ENCODE measurements around the gene ARHGEF1.
"Not testable (repeated sequence)": the region's sequence is repeated elsewhere in the genome, so short reads cannot be mapped to it uniquely, and the experiment has no call there.

ARHGEF1 gene

GRCh38 chr19:41933693-41934426 is 50.9 kb downstream of the ARHGEF1 start:
- no peak for DNase-seq

DNA sequence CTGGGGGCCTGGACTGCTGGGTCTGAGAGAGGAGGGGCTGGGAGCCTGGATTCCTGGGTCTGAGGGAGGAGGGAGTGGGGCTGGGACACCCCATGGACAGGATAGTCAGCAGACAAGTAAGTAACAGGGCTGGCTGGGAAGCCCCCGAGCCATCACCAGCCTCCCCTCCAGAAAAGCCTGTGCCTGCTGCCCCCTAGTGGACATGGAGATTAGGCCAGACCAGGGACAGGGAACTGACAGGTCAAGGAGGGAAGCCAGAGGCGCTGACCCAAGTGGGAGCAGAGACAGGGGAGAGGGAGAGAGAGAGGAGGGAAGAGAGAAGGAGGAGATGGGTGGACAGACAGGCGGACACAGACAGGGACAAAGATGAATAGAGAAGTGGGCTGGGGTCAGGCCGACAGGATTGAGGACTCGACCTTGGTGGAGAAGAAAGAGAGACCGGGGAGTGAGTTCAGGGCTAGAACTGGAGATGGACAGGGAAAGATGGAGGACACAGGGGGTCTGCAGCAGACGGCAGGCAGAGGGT is 51.9 kb downstream of the ARHGEF1 start:
- peak; percentile 90 for DNase-seq

GRCh38 chr19:41935760-41936415 is 52.9 kb downstream of the ARHGEF1 start:
- no peak for DNase-seq

DNA sequence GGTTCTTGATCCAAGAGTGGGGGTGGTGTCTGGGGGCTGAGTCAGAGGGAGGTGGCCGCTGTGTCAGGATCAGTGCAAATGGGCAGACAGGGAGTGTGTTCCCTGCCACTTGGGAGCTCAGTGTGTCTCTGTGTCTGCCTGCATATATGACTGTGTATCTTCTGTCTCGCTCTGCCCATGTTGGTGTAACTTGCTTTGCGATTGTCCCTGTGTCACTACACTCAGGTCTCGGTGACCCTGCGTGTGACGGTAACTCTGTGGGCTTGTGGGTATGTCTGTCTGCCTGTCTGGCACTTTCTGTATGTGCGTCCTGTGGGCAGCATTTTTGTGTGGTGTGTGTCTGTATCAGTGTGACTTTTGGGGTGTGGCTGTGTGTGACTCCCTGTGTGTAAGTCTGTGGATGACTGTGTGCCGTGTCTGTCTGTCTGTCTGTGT is 53.4 kb downstream of the ARHGEF1 start:
- DNase-seq: no peak

DNA sequence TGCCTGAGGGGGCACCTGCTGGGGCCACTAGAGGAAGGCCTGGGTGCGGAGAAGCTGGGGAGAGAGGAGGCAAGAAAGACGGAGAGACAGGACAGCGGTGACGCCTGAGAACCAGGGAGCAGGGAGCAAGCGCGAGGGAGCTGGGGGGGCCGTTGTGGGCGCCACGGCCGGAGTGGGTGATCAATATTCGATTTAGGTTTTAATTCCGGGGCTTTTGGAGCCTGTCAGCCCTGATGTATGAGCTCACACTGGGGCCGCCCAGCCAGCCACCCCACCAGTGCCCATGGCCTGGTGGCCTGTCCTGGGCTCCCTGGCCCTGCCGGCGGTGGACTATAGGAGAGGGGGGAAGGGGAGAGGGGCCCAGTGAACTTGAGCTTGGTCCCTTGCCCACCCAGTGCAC is 54.0 kb downstream of the ARHGEF1 start:
- no peak for DNase-seq

- DNase-seq: no peak
These were observed 54.8 kb downstream of the ARHGEF1 start for GRCh38 chr19:41937525-41938468.

- not testable (repeated sequence) for DNase-seq
These were observed 56.2 kb downstream of the ARHGEF1 start for GRCh38 chr19:41939209-41939608.

GRCh38 chr19:41939861-41940730 is 57.1 kb downstream of the ARHGEF1 start:
- DNase-seq: peak; percentile 82

DNA sequence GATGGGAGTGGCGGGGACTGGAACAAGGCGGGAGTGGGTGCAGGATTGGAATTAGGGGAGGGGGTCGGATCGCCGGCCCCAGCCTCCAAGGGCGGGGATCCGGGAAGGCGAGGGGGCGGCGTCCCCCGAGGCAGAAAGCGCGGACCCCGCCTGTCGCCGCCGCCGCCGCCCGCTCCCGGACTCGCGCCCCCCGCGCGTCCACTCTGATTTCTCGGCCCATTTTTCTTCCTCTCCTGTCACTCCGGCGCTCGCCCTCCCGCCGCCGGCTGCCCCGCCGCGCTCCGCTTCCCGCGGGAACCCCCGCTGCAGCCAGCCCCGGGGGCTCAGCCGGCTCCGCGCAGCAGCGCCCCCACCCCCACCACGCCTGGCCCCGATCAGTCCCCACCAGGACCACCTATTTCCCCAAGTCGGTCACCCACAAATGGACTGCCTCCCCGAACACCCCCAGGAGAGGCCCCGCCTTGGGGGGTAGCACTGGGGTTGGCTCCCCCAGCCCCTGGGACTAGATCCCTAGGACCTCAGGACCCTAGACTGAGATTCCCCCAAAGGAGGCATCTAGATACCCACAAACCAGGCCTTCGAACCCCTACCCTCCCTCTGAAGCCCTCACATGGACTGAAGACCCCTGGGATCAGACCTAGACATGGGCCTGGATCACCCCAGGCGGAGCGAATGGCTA is 57.9 kb downstream of the ARHGEF1 start:
- no peak for DNase-seq

DNA sequence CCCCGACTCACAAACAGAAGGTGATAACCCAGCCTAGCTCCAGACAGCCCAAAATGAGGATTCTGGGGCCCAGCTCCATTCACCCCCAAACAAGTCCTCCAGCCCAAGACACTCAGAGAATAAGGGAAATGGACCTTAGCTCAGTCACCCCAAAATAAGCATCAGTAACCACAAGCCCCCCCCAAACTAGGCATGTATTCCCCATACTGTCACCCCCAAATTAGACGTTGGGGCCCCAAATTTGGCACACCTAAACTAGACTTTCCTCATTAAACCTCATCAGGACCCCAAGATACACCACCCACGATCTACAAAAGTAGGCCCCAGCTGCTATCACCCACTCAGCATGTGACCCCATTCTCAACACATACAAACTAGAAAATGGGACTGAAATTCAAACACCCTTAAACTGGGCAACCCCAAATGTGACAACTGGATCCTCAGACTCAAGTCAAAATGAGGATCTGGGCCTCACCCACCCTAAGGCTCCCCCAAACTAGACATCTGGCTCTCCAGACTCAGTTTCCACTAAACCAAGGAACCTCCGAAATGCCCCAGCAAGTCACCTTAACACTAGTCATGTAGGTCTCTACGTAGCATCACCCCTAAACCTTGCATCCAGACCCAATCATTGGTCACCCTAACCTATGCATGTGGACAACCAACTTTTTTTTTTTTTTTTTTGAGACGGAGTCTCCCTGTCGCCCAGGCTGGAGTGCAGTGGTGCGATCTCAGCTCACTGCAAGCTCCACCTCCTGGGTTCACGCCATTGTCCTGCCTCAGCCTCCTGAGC is 58.6 kb downstream of the ARHGEF1 start:
- no peak for DNase-seq

DNA sequence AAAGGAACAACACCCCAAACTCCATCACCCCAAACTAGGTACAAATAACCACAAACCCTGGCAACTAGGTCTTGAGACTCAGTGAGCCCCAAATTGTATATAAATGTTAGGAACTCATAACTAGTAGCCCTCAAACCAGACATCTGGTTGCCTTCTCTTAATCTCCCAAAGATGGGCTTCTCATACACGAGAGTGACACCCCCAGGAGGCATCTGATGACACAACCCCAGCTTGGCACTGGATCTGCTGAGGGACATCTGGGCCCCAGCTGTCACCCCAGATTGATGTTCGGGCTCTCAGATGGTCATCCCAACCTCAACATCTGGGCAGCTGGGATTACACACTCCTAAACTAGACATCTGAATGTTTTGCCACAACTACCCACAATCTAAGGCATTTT is 61.4 kb downstream of the ARHGEF1 start:
- no peak for DNase-seq

GRCh38 chr19:41945135-41945766 is 62.3 kb downstream of the ARHGEF1 start:
- DNase-seq: peak; percentile 93

DNA sequence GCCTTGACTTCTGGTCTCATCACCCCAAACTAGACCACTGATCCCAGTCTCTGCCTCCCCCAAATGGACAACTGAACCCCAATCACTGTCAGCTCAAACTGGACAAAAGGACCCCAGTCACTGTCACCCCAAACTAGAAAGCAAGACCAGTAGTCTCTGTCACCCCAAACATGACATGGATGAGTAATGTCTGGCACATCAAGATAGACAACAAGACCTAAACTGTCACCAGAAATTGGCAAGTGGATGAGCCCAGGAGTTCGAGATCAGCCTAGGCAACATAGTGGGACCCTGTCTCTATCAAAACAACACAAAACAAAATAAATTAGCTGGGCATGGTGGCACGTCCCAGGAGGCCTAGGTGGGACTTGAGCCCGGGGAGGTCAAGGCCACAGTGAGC is 64.1 kb downstream of the ARHGEF1 start:
- DNase-seq: no peak

DNA sequence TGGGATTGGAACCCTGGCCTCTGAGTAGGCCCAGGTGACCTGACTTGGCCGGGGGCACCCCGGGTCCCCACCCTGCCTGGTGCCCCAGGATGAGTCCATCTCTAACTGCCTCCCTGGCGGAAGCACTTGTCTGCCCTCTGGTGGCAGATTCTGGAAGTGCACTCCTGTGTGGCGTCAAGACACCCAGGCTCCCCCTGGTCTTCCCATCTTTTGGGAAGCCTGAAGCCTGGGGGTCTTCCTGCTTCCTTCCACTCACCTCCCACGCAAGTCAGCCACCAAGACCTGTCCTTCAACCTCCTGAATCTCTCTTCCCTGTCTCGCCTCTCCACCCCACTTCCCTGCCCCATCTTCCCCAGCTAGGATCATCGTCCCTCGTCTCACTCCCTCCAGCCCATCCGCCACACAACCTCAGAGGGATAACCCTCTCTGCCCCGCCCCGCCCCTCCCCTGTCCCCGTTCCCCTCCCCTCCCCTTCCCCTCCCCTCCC is 68.7 kb downstream of the ARHGEF1 start:
- peak; percentile 96 for DNase-seq

- DNase-seq: no peak
These were observed 72.5 kb downstream of the ARHGEF1 start for GRCh38 chr19:41955521-41955920.

- no peak for DNase-seq
These were observed 73.6 kb downstream of the ARHGEF1 start for GRCh38 chr19:41956621-41957020.

Measured in activated effector memory CD4-positive, alpha-beta T cell treated with anti-CD3 and anti-CD28 coated beads, Interleukin-2, amount 50 U/mL, for 16 hours (primary cell).